ENCODE measurements around the gene MTHFR. TPM values are rescaled to one million over a fixed set of nuclear protein-coding genes. Genes with fewer than 3 reads are reported as not detected.

MTHFR gene
- total and polyA plus RNA-seq, 2 of the 4 experiments (the other 2 are of a cell fraction), result 7.3 to 7.4 TPM

DNA sequence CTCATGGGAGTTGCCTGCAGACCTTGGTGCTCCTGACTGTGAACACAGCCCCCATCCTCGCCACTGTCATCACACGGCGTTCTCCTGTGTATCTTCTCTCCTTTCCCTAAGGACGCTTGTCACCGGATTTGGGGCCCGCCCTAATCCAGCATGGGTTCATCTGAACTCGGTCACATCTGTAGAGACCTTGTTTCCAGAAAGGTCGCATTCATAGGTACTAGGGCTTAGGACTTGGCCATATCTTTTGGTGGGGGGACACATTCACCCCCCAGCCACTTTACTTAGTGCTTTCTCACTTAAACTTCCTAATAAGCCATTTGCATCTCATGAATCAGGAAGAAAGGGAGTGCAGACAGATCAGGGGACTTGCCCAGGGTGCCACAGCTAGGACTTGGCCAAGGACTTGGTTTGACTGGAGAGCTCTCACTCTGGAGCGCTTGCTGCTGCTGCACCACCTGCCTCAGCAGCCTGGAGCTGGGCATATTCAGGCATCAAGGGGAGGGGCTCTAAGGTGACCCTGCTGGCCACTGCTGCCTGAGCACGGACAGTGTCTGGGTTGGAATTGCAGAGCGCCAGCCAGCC is 32.1 kb upstream of the MTHFR start:
- intact Hi-C loops (cut with micrococcal nuclease), result loop anchor here (1.0 kb wide), 2 partner anchors 56 to 69 kb away; no protein-coding TSS in a partner anchor
- no peak overlapping the region for H3K4me3 ChIP-seq (ENCODE audit: insufficient read depth, low read depth, low read length)
- no peak overlapping the region for H3K14ac ChIP-seq (replicated peaks; ENCODE audit: low read depth, low read length)
- dilution Hi-C loops (cut with HindIII; ENCODE audit: low sequenced_read_pairs, unreplicated experiment), result no loop called here
- H3K23ac ChIP-seq (ENCODE audit: low read depth, low read length), result no peak overlapping the region
- DNase-seq, result no peak
- H3K18ac ChIP-seq (ENCODE audit: low read depth, low read length), result no peak overlapping the region
- TF ChIP-seq NFE2L2 (IDR thresholded peaks at IDR 0.05; ENCODE audit: low read depth, low read length), result no peak
- no peak for TF ChIP-seq MXI1 (IDR thresholded peaks at IDR 0.05; ENCODE audit: borderline replicate concordance, low read depth, low read length)
- TF ChIP-seq, protein P1, sequence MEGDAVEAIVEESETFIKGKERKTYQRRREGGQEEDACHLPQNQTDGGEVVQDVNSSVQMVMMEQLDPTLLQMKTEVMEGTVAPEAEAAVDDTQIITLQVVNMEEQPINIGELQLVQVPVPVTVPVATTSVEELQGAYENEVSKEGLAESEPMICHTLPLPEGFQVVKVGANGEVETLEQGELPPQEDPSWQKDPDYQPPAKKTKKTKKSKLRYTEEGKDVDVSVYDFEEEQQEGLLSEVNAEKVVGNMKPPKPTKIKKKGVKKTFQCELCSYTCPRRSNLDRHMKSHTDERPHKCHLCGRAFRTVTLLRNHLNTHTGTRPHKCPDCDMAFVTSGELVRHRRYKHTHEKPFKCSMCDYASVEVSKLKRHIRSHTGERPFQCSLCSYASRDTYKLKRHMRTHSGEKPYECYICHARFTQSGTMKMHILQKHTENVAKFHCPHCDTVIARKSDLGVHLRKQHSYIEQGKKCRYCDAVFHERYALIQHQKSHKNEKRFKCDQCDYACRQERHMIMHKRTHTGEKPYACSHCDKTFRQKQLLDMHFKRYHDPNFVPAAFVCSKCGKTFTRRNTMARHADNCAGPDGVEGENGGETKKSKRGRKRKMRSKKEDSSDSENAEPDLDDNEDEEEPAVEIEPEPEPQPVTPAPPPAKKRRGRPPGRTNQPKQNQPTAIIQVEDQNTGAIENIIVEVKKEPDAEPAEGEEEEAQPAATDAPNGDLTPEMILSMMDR (conservative IDR thresholded peaks at IDR 0.05; ENCODE audit: low read depth, low read length), result no peak
- TF ChIP-seq RCOR1 (IDR thresholded peaks at IDR 0.05; ENCODE audit: insufficient replicate concordance, low read length), result no peak
- no peak for TF ChIP-seq MAZ (IDR thresholded peaks at IDR 0.05; ENCODE audit: borderline replicate concordance, low read depth, low read length)
- TF ChIP-seq MAFK (IDR thresholded peaks at IDR 0.05; ENCODE audit: low read depth, low read length), result no peak
- TF ChIP-seq RFX5 (IDR thresholded peaks at IDR 0.05; ENCODE audit: low read depth, low read length), result no peak
- no peak for TF ChIP-seq CHD1 (IDR thresholded peaks at IDR 0.05; ENCODE audit: low read depth, low read length)
- TF ChIP-seq SMC3 (IDR thresholded peaks at IDR 0.05; ENCODE audit: low read depth, low read length), result no peak
- TF ChIP-seq FOS (IDR thresholded peaks at IDR 0.05; ENCODE audit: low read depth, low read length), result no peak
- TF ChIP-seq RAD21 (IDR thresholded peaks at IDR 0.05; ENCODE audit: low read length), result no peak
- no peak for TF ChIP-seq POLR2A (IDR thresholded peaks at IDR 0.05; ENCODE audit: low read depth, low read length)
- H2AK9ac ChIP-seq (replicated peaks; ENCODE audit: low read depth, low read length, poor library complexity), result no peak overlapping the region
- no peak overlapping the region for H3K27ac ChIP-seq (ENCODE audit: insufficient read depth, low read length)
- no peak overlapping the region for H4K5ac ChIP-seq (ENCODE audit: low read depth, low read length)
- no peaks in the 10 kb centered on the region for H3K9me3 ChIP-seq (ENCODE audit: control insufficient read depth, insufficient read depth, low read length)
- H4K20me1 ChIP-seq (ENCODE audit: insufficient read depth, low read length), result peaks cover 15% of the 10 kb centered on the region; the same call in 1 of the 2 replicates
- ATAC-seq (ENCODE audit: low read depth), result no peak; the same call in 1 of the 2 replicates
- H3K36me3 ChIP-seq (ENCODE audit: control insufficient read depth, insufficient read depth, low read length), result peaks cover 84% of the 10 kb centered on the region
- no peak overlapping the region for H3K4ac ChIP-seq (ENCODE audit: low read depth, low read length)
- no peak overlapping the region for H2BK20ac ChIP-seq (ENCODE audit: low read depth, low read length)
- H2BK15ac ChIP-seq (ENCODE audit: low read depth, low read length), result no peak overlapping the region
- no peak overlapping the region for H4K91ac ChIP-seq (ENCODE audit: insufficient read depth, low read depth, low read length)
- no peak overlapping the region for H2BK120ac ChIP-seq (ENCODE audit: low read depth, low read length)
- no peaks in the 10 kb centered on the region for H3K27me3 ChIP-seq (ENCODE audit: control insufficient read depth, insufficient read depth, low read length)
- H3K4me2 ChIP-seq (ENCODE audit: low read depth, low read length), result no peak overlapping the region
- no peak overlapping the region for H2BK5ac ChIP-seq (ENCODE audit: low read depth, low read length, poor library complexity, severe bottlenecking)
- peaks cover 0 to 4% of the 10 kb centered on the region in 2 experiments; a peak in 2 of 4 replicates for H3K79me1 ChIP-seq (ENCODE audit: low read depth in 1 of 2, low read length in 2 of 2)
- in situ Hi-C loops (cut with MboI; ENCODE audit: low sequenced_read_pairs), result no loop called here
- BruUV-seq (replicated peaks), result no TSS peak
- H2AFZ ChIP-seq (replicated peaks; ENCODE audit: low read length, poor library complexity), result no peak overlapping the region
- no peak overlapping the region for H2AK5ac ChIP-seq (ENCODE audit: low read depth, low read length)
- no peak overlapping the region for H3K9ac ChIP-seq (ENCODE audit: low read depth, low read length)
- peaks cover 2% of the 10 kb centered on the region; the same call in 1 of the 2 replicates for H3K4me1 ChIP-seq (ENCODE audit: control insufficient read depth, insufficient read depth, low read length)
- ChIA-PET CTCF (interaction anchor here (0.5 to 1.2 kb wide), 8 partner anchors 9 to 93 kb away, joined by 3 to 11 read pairs (median 4); partner anchors contain the start of gene NPPA), POLR2A (ENCODE audit: unreplicated experiment) (no interaction called here)
- H3K9me1 ChIP-seq (ENCODE audit: insufficient read depth, low read length), result peaks cover 3% of the 10 kb centered on the region; the same call in 1 of the 2 replicates
- no peak overlapping the region for H4K8ac ChIP-seq (ENCODE audit: low read depth in 2 of 2, low read length in 2 of 2)
- WGBS, 2 experiments (ENCODE audit: extremely low coverage in 2 of 2, insufficient read length in 1 of 2), result 90% methylated on average over 4 of the region's 11 CpGs; no CpG with 5 or more reads in 1 of the 2 experiments
- H3K56ac ChIP-seq (ENCODE audit: extremely low read depth, insufficient read depth, low read length), result no peak overlapping the region
